Ecto neural progenitor cell (in vitro differentiated cells): Measurements from ENCODE around the gene GLT6D1.
"Not testable (repeated sequence)": the region's sequence is repeated elsewhere in the genome, so short reads cannot be mapped to it uniquely, and the experiment has no call there.

Experiments used
- DNase-seq: peaks from one replicate; pipeline ENCODE4 v3.0.0-alpha.2; 2018; ENCODE audit warnings: low spot score

The GLT6D1 gene, protein sequence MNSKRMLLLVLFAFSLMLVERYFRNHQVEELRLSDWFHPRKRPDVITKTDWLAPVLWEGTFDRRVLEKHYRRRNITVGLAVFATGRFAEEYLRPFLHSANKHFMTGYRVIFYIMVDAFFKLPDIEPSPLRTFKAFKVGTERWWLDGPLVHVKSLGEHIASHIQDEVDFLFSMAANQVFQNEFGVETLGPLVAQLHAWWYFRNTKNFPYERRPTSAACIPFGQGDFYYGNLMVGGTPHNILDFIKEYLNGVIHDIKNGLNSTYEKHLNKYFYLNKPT

DNA sequence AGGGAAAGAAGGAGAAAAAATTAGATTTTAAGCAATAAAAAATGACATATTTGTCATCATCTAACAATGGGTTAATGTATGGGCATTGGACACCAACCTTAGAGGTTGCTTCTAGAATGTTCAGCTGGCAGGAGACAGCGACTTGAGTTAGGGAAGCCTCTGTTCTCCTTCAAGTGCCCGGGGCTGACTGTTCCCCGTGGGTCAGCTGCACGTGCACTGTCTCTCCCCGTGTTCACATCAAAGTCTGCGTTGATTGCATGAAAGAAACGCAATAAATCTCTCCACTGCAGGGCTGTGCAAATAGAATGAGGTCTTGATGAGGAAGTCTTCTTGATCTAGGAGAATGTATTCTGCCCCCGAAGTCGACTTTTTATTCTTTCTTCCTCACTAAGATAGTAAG lies at the start of gene GLT6D1:
Gene GLT6D1, minus strand, starts transcription at position 345 of the 400 bp plus-strand sequence. CDS start 353 bp downstream, outside the sequence.
- DNase-seq: no peak

DNA sequence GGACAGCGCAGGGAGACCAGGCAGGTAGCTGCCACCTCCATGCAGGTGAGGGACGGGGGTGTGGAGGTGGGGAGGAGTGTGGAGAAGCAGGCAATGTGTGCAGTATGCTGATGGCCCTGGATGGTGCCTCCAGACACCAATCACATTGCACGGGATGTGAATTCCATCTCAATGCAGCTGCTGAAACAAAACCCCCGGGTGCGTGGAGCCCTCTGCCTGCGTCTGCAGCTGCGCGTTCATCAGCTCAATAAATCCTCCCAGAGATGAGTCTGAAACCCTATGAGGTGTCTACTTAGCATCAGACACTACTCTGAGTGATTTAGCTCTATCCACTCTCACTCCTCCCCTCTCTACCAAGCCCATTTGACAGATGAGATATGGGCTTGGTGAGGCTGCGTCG lies 49.7 kb upstream of the GLT6D1 start:
- DNase-seq: no peak

DNA sequence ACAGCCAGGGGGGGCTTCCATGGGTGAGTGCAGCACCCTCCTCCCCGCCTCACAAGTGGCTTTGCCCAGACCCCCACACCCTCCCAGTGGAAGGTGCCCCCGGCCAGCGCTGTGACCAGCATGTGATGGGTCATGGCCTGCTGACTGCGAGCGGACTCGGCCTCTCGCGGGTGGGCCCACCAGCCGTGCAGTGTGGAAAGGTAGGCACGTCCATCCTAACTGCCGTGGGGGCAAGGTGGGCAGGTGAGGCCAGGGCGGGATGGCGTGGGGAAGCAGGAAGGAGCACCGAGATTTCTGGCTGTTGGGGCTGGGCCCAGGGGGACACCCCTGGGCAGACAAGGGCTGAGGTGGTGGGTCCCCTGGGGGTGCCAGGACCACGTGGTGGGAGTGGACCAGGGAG lies 47.9 kb upstream of the GLT6D1 start:
- no peak for DNase-seq

DNA sequence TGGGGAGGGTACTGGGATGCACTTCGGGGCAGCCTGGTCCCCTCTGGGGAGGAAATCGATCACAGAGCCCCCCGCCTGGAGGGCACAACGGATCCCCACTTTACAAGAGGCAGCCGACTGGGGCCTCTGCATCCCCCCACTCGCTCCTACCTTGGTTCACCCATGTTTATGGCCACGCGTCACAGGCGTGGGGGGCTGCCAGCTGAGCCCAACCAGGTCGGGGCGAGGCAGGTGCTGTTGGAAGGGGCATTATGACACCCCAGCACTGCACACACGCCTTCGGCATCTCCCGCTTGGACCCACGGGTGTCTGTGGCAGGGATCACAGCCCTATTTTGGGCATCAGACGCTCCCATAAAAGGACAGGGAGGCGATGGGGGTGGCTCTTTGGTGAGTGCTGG lies 45.4 kb upstream of the GLT6D1 start:
- no peak for DNase-seq

DNA sequence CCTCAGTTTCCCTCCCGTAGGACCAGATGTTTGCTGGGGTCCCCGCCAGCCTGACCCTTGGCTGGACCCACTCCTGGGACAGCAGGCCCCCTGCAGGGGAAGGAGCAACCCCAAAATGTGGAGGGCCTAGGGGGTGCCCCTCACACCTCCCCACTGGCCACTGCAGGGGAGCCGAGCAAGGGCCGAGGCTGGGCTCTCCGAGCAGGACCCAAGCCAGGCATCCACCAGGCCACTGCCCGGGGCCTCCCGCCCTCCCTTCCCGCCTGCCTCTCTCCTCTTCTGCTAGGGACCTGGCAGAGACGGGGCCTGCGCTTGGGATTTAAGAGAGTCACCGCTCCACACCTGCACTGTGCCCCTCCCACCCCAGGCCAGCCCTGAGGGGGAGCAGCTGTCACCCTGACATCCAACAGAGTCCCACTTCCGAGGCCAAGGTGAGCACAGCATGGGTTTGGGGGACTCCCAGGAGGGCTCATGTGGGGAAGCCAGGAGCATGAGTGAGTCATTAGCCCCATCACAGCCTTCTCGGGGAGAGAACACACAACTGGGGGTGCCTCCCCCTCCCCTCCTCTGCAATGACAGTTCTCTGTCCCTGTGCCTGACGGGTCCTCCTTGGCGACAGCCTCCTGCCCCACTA lies 44.2 kb upstream of the GLT6D1 start:
- DNase-seq: no peak

DNA sequence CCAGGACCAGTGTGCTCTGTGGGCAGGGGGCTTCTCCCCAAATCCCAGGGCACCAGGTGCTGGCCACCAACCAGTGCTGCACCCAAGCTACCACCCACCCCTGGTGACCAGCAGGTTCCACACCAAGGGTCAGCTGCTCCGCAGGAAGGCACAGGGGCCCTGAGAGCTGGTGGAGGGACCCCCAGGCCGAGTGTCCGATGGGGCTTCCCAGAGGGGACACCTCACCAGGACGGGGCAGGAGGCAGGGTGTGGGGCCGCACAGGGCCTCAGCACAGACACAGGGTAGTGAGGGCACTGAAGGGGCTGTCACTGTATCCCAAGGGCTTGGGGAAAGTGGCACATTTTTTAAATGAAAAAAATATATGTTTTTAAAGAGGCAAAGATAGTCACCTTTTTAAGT lies 41.8 kb upstream of the GLT6D1 start:
- no peak for DNase-seq

DNA sequence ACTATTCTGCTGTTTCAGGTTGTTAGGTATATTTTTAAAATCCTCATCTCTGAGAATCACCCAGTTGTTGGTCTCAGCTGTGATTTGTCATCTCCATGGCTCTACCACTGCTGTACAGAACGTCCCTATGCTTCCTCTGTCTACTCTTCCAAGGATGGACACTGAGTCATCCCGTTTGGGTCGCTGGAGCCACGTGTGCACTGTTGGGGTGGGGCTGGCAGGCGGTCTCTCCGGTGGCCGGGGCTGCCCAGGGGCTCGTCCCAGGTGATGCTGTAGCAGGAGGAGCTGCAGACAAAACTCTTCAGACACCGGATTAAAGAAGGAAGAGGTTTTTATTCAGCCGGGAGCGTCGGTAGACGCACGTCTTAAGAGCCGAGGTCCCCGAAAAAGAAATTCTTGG lies 40.7 kb upstream of the GLT6D1 start:
- DNase-seq: no peak

DNA sequence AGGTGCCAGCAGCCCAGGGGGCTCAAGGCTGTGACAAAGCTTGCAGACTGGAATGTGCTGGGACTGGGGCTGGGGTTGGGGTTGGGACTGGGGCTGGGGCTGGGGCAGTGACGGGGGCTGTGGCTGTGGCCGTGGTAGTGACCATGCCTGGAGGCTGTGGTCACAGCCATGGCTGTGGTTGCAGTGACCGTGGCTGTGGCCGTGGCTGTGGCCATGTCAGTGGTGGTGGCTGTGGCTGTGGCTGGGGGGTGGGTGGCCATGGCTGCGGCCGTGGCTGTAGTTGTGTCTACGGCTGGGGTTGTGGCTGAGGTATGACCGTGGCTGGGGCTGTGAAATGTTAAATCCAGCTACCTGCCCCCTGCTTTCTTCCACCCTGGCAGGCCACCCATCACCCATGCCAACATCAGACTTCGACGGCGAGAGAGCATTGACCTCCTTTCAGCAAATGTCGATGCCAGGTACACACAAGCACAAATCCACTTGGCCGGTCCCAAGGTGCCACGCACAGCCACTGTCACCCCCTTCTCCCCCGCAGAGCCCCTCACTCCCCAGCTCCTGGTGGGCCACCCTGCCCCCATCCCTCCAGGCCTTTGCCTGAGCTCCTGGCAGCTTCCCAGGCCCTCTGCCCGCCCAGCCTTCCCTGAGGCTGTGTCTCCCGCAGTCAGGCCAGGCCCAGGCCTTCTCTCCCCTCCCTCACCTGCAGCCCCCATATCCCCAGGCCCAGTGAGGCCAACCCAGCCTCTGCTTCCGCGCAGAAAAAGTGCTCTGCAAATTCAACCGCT lies 39.1 kb upstream of the GLT6D1 start:
- DNase-seq: no peak

DNA sequence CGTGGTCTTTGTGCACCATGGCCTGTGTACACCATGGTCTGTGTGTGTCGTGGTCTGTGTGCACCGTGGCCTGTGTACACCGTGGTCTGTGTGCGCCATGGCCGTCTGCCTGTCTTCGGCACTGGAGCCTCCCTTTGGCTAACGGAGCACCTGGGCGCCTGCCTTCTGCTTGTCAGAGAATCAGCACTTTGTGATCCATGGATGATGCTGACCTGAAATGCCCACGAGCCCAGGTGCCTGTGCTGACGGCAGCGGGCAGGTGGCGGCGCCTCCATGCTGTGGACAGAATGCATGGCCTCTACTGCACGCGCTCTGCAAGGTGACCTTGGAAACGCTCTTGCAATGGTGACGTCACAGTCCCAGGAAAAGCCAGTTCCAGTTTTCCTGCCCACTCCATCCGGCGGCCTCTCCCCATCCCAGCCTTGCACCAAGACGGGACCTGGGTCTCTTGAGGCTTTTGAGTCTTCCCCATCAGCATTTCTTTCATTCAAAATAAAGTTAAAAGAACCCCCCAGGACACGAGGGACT lies 38.4 kb upstream of the GLT6D1 start:
- no peak for DNase-seq

DNA sequence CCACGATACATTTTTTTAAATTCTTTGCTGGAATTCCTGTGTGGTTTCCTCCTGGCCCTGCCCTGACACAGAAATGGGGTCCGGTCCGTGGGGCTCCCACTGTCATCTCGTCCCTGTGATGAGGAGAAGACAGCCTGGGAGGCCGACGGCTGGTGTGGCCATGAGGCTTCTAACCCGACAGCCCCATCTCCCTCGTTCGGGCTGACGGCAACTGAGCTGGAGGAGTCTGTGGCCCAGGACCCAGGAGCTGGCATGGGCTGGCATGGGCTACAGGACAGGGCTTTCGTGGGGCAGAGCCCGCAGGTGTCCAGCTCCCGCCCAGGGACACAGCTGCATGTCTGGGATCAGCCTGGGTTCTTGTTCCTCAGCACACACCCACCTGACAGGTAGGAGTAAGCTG lies 37.6 kb upstream of the GLT6D1 start:
- DNase-seq: no peak

DNA sequence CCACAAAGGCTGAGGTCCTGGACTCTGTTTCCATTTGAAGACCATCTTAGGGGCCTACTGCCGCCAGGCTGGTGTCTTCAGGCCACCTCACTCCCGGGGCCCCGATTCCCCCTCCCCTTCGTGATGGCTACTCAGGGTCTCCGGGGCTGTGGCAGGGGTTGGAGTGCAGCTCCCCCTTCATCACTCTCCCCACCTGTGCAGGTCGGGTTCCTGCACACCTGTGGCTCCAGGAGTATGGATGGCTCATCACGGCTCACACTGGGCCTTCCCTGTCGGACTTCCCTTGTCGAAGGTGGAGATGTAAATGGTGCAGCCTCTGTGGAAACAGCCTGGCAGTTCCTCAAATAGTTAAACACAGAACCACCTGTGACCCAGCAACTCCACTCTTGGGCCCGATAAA lies 35.6 kb upstream of the GLT6D1 start:
- no peak for DNase-seq

DNA sequence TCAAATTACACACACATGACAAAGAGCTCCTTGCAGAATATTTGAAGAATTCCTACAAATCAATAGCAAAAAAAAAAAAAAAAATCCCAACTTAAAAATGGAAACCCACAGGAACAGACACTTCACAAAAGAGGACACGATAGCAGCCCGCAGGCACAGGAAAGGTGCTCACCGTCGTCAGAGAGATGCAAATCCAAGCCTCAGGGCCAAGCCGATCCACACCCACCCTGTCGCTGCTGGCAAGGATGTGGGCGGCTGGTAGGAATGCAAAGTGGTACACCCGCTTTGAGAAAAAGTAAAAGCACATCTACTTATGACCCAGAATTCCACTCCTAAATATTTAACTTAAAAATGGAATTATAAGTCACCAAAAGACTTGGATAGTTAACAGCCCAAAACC lies 34.6 kb upstream of the GLT6D1 start:
- DNase-seq: no peak

DNA sequence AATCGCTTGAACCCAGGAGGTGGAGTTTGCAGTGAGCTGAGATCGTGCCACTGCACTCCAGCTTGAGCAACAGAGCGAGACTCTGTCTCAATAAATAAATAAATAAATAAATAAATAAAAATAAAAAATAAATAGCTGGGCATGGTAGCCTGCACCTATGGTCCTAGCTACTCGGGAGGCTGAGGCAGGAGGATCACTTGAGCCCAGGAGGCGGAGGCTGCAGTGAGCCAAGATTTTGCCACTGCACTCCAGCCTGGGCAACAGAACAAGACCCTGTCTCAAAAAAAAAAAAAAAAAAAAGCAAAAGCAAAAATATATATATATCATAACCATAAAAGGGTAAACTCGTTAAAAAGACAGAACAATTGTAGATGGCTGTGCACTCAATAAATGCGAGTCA lies 33.4 kb upstream of the GLT6D1 start:
- not testable (repeated sequence) for DNase-seq

DNA sequence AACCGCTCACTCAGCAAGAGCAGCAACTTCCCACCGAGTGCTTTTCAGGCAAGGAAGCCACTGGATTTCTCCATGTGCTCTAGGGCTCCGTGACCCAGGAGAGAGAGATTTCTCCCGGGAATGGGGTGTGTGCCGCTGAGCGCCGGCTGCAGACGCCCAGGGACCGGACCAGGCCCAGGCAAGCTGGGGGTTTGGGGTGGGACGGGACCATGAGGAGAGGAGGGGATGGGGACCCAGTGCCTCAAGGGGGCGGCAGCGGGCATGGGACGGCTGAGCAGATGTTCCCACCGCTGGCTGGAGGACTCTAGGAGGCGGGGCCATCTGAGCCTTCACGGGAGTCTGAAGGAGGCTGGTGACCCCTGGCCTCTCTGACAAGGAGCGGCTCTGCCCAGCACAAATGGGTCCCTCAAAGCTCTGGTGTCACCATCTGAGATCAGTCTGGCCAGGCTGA lies 32.3 kb upstream of the GLT6D1 start:
- DNase-seq: peak; percentile 66

DNA sequence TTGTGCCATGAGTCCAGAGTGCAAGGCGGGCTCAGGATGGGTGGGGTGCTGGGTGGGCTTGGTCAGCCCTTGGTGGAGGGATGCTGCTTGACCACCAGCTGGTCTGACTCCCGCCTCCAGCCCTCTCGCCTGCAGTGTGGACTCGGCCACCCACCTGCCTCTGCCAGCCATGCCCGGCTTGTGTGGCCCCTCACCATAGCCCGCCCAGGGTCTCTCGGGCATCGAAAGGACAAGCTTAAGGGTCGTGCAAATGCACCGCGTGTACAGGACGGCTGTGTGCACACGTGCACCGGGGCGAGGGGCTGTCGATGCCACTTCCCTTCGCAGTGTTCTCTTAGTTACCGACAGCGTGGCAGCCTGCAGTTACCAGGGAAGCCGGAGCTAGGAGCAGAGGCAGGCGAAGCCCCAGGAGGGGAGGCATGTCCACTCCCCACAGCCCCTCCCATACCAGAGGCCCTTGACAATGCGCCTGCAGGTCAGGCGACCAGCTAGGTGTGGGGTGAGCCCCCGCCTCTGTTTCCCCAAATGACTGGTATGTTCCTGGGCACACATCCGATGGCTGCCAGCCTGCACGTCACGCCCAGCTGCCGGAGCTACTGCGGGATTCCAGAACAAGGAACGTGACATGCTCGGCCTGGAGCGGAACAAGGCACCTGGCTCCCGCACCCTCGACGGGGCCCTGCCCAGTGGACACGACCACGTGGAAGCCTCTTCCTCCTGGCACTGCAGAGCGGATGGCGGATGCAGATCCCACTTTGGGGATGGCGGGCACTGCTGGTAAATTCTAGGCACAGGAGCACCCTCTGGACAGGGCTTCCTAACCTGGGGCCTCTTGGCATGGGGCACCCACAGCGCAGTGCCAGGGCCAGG lies 31.6 kb upstream of the GLT6D1 start:
- no peak for DNase-seq

DNA sequence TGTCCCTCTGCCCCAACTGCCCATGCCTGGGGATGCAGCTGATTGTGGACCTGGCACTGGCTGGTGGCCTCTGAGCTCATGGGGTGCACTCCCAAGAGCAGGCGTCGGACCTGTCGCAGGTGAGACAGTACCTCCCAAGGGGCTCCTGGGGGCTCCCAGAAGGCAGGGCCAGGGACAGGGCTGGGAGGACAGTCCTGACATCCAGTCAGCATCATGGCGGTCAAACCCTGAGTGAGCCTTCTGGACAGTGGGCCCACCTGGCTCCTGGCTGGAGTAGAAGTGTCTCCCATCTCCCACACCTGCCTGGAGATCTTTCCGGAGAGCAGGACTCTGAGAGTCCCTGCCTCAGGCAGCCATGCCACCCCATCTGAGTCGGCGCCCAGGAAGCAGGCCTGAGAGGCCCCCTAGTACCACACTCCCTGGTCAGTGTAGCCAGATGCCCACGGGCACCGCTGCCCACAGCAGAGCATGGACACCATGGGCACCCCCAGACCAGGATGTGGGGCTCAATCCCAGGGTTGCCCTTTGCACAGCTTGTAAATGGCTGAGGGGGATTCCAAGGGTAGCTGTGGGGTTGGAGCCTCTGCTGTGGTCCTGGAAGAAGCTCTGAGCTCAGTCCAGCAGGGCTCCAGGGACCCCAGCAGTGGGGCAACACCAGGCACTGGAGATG lies 30.4 kb upstream of the GLT6D1 start:
- DNase-seq: no peak

DNA sequence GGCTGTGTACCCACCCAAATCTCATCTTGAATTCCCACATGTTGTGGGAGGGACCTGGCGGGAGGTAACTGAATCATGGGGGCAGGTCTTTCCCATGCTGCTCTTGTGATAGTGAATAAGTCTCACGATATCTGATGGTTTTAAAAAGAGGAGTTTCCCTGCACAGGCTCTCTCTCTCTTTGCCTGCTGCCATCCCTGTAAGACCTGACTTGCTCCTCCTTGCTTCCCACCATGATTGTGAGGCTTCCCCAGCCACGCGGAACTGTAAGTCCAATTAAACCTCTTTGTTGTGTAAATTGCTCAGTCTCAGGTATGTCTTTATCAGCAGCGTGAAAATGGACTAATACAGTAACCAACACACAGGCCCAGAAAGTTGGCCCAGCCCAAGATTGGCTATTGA lies 29.7 kb upstream of the GLT6D1 start:
- not testable (repeated sequence) for DNase-seq

DNA sequence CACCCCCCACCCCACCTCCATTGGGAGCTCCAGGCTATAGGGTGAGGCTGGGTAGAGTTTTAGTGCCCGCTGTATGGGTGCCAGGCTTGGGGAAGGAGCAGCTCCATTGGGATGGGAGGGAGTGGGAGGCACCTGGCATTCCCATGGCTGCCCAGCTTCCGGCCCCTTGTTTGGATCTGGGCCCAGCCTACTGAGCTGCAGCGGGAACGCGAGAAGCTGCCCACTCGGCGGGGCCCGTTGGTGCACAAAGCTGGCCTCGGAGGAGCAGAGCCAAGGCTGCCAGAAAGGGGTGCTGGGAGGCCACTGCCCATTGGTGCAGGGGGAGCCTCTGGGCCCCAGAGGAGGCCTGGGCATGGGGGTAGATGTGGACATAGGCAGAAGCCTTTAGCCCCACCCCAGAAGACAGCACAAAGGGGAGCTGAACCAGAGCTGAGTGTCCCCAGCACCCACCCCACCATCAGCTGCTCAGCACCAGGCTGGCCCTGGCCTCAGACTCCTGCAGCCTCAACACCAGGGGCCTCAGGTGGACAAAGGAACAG lies 28.2 kb upstream of the GLT6D1 start:
- no peak for DNase-seq

DNA sequence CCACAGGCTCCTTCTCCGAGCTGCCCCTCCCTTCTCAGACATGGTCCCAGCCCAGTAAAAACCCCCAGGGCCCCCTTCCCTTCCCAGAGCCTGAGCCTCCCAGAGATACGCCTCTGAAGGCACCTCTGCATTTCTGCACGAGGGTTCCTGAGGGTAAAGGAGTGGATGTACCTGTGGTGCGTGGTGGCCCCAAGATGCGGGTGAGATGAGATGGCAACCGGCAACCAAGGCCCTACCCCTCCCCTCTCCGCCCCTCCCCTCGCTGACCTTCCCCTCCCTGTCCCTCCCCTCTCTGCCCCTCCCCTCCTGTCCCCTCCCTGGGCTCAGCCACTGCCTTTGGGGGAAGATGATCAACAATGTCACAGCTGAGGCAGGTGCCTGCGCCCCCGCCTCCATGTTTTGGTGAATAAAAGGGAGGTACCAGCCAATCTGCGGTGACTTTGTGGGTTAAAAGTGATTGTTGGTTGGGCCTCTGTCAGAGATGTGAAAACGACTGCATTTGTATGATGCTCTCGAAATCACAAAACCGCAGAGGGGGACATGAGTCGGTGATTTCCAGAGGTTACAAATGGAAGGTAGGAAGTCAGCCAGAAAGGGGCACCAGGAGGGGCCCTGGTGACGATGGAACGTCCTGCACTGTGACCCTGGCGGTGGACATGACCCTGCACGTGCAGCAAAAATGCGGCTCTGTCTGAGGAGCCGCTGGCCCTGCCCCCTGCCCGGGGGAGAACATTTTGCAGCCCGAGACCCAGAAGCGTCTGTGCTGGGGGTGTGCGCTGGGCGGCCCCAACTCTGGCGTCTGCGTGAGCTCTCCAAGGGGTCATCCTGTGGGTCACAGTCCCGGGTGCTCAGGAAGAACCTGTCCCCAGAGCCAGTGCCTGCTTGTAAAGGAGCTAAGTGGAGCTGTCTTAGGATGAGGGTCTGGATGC lies 27.5 kb upstream of the GLT6D1 start:
- DNase-seq: no peak

DNA sequence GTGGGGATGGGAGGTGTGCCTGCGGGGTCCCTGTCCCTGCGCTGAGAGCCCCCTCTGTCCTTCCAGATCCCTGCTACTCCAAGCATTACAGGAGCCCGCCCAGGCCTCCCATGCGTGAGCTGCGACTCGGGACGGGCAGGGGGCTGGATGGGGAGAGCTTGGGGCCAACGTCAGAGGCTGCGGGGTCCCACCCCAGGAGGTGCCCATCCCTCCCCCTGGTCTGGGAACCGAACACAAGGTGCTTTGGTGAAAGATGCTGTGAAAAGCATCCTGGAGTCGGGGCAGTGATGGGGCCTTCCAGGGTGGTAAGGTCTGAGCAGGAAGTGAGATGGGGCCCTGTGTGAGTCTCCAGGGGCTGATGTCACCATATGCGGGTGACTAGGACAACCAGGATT lies 26.5 kb upstream of the GLT6D1 start:
- no peak for DNase-seq
